HG02642 (cell line): Measurements from ENCODE around the gene PSORS1C1.

Source experiments
- ATAC-seq: cut with Tn5 transposase; IDR thresholded peaks from one replicate; pipeline ENCODE4 v1.9.1; 2021; ENCODE audit warnings: mild to moderate bottlenecking; ENCODE audit not compliant: unreplicated experiment, poor library complexity

PSORS1C1 gene

DNA sequence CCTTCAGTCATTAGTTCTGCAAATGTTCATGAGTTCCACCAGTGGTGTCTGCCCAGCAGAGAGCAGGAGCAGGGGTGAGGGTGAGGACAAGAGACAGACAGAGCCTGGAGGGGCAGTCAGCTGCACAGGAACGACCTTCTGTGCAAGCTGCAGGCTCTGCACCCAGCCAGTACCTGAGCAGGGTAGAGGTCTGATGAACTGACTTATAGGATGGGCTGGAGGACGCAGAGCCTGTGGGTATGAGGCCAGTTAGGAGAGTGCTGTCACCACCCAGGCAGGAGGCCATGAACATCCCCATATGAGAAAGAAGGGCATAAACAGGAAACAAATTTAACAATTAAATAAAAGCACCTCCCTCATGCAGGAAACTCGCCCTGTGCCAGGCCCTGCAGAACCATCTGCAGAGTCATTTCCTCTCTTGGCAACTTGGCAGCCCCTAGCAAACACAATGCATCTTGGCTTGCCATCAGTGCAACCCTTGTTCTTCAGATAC is 20.2 kb upstream of the PSORS1C1 start:
- no peak for ATAC-seq

DNA sequence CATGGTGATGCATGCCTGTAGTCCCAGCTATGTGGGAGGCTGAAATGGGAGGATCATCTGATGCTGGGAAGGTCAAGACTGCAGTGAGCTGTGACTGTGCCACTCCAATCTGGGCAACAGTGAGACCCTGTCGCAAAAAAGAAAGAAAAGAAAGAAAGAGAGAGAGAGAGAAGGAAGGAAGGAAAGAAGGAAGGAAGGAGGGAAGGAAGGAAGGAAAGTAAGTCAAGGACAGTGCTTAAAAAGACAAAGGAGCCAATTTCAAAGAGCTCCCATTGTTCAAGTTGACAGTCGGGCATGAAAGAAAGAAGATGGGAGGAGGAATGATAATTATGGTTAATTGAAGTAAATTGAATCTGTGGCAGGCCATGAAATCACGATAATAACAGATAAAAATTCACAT is 18.4 kb upstream of the PSORS1C1 start:
- ATAC-seq: no peak

DNA sequence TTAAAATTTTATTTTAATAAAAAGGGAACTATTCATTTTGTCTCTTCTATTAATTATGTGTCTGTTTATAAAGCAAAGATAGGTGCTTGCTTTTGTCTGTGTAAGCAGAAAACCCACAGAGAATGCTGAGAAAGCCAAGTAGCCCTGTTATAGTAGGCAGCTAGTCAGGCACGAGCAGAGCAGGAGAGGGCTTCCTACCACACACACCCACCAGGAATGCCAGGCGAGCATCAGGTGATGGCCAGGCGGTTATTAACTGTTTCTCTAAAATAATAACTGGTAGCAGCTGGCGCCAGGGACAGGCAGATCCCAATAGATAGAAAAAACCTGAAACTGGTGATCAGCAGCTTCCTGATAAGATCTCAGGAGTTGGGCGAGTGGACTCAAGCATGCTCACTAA is 17.9 kb upstream of the PSORS1C1 start:
- no peak for ATAC-seq

DNA sequence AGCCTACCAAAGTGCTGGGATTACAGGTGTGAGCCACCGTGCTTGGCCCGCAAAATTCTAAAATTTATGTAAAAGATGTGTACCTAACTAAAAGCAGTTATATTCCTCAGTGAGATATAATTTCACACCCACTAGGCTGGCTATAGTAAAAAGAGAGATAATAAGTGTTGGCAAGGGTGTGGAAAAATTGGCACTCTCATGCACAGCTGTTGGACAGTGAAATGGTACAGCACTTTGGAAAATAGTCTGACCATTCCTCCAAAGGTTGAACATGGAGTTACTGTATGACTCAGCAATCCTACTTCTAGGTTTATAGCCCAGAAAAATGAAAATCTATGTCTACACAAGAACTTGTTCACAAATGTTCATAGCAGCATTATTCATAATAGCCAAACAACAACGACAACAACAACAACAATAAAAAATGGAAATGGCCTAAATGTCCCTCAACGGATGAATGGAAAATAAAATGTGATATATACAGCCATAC is 16.1 kb upstream of the PSORS1C1 start:
- ATAC-seq: no peak

DNA sequence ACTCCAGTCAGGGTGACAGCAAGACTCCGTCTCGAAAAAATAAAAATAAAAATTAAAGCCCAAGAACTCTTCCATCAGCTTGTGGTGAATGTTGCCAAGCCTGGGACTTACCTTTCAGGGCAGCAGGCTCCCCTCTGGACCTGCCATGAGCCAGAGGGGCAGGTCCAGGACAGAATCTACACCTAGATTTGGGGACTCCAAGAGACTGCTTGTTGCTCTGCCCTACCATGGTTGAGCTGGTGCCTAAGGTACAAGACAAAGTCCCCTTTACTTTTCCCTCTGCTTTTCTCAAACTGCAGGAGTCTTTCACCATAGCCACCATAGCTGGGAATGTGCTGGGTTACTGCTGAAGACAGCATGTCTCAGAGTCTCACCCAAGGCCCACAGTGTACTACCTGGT is 11.5 kb upstream of the PSORS1C1 start:
- ATAC-seq: no peak

DNA sequence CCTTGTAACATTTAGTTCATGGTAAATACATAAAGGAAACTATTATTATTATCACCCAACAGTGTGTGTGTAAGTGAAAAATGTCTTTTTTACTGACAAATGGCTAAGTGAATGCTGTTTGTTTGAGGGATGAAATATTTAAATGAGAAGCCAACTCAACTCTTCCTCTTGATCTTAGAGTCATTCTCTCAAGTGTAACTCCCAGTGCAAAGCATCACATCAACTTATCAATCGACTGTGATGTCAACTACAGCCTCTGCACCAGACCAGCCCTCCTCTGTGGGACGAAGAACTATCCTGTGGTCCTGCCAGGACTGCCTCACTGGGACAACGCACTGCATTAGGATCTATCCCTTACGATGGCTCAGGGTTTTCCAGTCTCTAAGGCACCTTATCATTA is 7.5 kb upstream of the PSORS1C1 start:
- no peak for ATAC-seq

DNA sequence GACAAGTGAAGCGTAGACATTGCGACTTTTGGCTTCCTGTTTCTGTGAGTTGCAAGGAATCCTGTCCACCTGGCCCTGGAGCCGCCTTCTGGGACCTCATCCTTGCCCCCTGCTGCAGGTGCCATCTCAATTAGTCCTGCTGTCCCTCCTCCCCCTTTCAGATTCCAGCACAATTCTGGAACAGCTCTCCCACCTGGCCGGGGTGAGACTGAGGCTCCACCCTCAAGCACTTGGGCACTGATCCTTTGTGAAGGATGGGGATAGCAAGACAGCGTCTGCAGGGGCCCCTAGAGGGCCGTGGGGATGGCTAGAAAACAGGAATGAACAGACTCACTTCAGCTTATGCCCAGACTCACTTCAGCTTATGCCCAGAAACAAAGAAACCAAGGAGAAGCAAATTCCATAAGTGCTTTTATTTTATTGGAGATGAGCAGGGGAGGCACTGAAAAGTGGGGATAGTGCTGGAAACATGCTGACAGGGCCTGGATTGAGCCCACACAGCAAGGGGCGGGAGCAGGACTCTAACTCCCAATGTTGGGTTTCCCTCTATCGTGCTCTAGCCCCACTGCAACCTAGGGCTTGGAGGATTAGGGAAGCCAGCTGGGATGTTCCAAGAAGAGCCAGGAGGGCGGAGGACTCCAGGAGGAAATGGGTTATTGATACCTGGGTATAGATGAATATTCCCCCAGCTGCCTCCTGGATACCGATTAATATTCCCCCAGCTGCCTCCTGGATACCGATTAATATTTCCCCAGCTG is 3.6 kb upstream of the PSORS1C1 start:
- ATAC-seq: no peak

DNA sequence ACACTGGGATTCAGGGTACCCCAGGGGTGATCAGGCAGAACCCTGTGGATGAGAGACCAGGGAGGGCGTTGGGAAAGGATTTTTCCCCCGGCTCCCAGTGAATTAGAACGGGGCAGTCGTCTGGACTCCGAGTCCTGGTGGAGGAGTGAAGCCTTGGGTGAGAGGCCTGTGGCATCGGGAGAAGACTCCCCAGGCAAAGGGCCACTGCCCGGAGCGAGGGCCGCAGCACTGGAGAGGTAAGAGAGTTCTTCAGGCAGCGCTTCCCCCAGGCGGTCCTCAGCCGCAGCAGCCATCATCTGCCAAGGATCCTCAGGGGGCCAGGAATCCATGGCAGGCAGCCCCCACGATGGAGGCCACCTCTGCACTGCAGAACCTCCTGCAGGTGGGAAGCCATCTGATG is 2.9 kb upstream of the PSORS1C1 start:
- no peak for ATAC-seq

DNA sequence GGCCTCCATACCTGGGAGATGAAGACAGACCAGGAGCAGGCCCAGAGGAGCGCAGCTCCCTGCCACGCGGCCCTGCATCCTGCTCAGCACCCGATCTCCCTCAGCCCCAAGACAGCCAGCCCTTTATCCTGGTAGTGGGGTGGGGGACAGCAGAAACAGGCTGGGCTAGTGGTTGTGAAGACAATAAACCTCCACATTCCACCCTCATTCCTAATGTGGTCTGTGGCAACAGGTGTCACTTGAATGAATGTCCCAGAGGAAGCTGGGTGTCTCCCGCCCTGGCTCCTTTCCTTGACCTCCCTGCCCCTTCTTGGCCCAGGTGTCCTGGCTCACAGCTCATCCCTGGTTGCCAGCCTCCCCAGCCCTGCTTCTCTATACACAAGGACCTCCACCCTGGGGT is 2.1 kb upstream of the PSORS1C1 start, which contains the start of gene C6orf15:
TSS of gene C6orf15 (minus strand) at position 98 of the 400 bp plus-strand sequence. CDS start at position 78, 20 bp downstream.
- no peak for ATAC-seq

DNA sequence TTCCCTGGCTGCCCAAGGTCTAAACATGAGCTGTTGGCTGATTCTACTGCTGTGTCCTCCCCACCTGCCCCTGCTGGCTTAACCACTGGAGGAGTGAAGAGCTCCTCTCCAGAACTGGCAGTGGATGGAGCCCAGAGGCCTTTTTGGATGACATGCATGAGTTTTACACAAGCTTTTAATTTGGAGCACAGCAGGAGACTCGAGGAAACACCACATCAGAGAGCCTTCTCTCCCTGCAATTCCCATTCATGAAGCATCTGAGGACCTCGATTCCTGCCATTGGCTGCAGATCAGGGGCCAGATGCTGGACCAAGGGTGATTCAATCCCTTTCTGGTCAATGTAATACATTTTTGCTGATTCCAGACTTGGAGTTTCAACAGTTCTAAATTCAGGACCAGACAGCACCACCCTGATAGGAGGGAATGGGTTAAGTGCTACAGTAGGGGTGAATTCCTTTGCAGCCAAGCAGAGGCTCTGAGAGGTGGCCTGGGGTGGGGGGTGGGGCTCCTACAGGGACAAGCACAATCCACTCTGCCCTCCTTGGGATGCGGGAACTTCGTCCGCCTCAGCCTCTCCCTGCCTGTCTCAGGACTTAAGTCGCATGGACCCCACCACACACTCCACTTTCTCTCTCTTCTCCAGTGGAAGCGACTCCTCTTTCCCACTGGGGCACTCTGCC is 599 bp upstream of the PSORS1C1 start:
- ATAC-seq: no peak

DNA sequence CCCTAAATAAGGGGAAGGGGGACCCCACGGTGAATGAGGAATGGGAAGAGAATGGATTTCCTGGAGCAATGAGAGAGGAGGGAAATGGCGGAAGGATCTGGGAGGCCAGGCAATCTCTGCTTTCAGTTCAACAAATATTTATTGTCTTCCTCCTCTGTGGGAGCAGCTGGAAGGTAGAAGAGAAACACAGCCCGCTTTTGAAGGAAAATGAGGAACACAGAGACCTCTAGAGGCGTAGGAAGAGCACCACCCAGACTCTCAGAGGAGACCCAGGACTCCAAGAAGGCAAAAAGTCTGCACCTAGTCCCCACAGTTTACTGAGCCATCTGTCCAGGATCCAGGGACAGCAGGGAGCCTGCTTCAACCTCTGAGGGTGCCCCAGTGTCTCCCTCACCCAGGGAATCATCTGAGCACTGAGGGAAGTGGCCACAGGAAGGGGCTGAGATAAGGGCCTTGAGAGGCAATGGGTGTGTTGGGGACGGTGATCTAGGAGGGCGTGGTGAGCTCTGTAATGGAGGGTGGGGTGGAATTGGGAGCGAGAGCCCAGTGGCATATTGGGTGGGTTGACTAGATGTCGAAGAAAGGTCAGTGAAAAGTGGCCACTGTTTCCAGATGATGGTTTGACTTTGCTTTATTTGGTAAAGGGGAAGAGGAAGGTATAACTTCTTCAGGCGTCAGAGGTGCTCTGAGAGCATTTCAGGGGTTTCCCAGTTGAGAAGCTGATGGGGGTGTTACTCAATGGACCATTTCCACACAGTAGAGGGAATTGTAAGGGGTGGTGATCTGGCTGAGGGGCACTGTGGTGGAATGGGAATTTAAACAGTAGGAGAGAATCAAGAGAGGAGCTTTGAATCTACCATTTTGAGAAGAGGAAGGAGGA is 610 bp downstream of the PSORS1C1 start:
- ATAC-seq: no peak

DNA sequence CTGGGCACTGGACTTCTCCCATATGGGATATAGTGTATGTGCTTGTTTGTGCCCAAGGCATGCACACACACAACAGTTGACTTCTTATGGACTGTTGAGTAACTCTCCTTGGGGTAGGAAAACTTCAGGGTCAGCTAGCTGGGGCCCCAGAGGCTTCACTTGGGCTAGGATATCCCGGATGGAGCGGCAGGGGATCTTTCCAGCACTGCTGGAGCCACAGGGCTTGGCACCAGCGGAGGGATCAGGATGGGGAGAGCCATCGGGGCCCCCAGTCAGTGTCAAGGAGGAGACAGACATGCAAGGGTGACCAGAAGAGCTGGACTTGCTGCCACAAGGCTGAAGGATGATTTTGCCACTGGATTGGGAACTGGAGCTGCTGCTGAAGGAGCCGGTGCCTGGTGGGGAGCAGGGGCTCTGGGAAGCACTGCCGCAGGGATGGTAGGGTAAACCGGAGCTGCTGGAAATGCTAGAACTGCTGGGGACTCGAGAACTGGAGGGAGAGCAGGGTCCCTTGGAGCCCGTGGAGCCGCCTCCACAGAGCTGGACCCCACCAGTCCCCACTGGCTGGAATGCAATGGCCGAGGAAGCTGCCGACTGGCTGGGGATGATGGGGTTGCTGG is 1.5 kb downstream of the PSORS1C1 start:
- no peak for ATAC-seq

DNA sequence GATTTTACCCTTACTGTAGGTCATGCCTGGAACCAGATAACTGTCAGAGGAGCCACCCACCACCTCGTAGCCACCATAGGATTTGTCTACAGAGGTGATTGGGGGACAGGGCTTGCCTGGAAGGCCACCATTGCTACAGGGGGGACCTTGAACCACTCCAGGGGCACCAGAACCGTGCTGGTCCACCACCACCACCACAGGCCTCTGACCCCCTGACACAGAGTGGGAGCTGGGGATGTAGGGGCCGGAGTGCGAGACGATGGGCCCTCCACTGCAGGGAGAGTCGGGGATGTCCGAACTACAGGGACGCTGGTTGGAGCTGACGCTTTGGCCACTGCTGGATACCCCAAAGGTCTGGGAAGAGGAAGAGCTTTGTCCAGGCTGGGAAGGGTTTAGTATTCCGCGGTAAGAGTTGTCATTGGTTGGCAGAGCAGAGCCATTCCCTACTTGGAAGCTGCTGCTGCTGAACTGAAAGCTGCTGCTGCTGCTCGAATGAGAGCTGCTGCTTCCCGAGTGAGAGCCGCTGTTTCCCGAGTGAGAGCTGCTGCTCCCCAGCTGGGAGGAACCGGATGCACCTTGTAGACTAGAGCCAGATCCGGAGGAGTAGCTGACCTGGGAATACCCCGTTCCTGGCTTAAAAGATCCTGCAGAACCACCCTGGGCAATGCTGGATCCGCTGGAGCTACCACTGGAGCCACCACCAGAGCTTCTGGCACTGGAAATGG is 2.2 kb downstream of the PSORS1C1 start:
- no peak for ATAC-seq

DNA sequence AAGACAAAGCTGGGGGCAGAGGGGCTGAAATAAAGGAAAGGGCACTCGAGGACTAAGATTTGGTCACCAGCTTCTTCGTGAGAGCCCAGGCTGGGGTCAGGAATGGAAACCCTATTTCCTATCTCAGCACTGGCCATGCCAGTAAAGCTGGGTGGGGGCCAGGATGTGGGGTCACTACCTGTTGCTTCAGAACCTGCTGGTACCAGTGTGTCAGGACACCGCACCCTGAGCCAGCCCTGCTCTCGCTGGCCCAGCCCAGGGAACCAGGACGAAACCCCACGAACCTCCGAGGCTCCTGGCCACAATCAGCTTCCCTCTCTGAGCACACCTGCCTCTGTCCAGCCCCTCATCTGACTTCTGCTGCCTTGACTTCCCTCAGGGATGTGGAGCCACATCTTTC is 3.6 kb downstream of the PSORS1C1 start:
- ATAC-seq: no peak

DNA sequence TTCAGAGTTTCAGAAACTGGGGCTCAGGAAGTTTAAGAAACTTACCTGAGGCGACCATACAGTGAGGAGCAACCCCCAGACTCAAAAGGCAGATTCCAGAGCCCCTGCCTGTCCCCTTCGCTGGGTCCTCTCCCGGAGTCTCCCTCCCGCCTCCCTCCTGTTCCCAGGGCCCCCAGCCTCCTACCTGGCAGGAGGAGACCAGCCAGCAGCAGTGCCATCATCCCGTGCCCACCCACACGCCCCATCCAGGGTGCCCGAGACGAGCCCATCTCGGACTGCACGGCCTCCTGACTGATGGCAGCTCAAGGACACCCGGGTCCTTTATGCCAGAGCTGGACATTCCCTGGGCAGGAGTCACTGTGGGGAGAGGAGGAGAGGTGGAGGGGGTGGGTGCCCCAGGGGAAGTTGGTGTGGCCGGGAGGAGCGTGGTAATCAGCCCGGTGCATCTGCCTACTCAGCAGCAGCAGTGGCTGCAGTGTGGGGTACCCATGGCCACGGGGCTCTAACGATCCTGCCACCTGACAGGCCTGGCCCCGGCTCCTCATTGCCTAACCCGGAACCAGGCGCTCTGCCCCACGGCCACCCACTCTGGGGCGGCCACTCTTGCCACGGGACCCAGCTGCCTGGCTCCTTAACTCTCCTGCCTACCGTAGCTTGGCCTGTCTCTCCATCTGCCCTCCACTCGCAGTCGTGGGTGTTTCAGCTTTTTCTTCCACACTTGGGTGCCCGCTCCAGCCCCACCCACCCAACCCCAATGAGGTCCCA is 5.7 kb downstream of the PSORS1C1 start, which contains the start of gene CDSN:
TSS of gene CDSN (minus strand) at position 296 of the 765 bp plus-strand sequence. CDS start at position 269, 27 bp downstream.
- no peak for ATAC-seq

DNA sequence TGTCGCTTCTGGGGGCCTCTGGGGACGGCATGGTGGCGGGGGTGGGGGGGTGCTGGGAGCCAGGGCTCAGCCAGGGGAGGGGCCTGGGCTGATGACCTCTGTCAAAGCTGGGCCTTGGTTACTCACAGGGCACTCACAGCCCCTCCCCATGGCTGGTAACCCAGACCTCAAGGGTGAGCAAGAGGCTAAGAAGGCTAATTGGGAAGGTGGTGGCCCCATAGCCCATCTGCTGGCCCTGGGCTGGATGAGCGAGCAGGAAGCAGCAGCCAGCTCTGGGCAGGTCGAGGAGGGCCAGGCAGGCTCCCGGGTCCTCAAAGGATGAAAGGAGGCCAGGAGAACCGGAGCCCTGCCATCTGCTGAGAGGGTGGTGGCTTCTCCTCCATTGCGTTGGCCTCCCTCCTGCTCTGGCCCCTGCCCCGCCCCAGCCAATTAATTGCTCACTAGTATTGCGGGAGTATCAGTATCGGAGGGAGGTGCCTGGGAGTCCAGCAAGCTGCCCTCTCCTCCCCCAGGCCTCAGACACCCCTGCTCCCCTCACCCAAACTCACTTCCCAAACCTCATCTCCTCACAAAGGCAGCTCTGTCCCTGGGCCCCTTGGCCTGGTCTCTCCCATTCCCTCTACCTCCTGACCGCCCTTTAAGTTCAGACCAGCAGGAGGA is 6.7 kb downstream of the PSORS1C1 start:
- ATAC-seq: no peak

DNA sequence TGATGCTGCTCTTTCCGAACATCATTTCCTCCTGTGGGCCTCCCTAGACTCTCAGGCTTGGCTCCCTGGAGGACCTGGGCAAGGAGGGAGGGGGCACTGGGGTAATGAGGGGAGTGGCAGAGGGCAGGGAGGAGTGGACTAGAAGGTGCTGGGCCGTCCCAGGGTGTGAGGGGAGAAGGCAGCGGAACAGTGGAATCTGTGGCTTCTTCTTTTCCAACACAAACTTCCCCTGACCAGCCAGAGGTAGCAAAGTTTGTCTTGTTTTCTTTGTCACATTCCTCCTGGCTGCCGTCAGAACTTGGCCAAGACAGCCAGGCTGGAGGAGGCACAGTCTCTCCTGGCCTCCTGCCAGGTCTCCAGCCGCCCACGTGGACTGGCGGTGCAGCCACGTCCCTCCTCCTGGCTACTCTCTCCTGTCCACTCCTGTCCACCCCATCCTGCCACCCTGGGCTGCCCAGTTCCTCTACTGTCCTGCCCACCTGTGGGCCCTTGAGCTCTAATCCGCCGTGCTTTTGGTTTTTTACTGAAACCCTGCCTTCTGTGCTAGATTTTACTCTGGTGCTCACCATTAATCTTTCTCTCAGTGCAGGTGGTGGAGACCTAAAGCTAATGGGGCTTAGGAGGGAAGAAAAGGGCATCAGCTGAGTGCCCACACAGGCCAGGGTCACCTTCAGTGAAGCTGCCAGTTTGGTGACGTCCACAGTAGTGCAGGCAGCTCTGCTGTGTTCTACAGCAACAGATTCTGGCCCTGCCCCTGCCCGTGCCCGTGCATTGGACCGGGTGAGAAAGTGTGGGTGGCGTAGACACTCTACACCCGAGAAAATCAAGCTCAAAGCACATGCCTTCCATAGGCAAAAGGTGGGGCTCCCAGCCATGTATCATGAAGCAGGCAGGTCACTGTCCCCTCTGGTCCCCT is 8.4 kb downstream of the PSORS1C1 start:
- ATAC-seq: no peak
